WERI-Rb-1 (cell line): ENCODE results near the gene MSH6.
A peak's percentile ranks its signal among the peaks of the same experiment; 100 is the strongest.

Experiments used
- DNase-seq: peaks from one replicate; pipeline ENCODE4 v3.0.0-alpha.2; 2020
- H3K27ac ChIP-seq: fragments of 250-450 bp; sonication (Bioruptor Pico); 2 replicates; pipeline ENCODE4 v1.5.1; 2020; ENCODE audit warnings: mild to moderate bottlenecking, moderate library complexity
- H3K27me3 ChIP-seq: fragments of 250-450 bp; sonication (Bioruptor Pico); 2 replicates; pipeline ENCODE4 v1.5.1; 2021; ENCODE audit warnings: mild to moderate bottlenecking, low read depth, moderate library complexity; ENCODE audit not compliant: insufficient read depth, severe bottlenecking
- H3K36me3 ChIP-seq: fragments of 250-450 bp; sonication (Bioruptor Pico); 2 replicates; pipeline ENCODE4 v1.5.1; 2020; ENCODE audit warnings: mild to moderate bottlenecking, moderate library complexity
- H3K4me3 ChIP-seq: 2 replicates; pipeline ENCODE4 v1.5.1; 2011; ENCODE audit warnings: low read depth, mild to moderate bottlenecking, control low read depth, low read length
- H3K9me3 ChIP-seq: fragments of 250-450 bp; sonication (Bioruptor Pico); 2 replicates; pipeline ENCODE4 v1.5.1; 2021; ENCODE audit warnings: mild to moderate bottlenecking, moderate library complexity; ENCODE audit not compliant: severe bottlenecking
- TF ChIP-seq, protein P1 (sequence below): IDR thresholded peaks from 2 replicates; pipeline ENCODE4 v1.5.1; 2011; ENCODE audit warnings: low read depth, mild to moderate bottlenecking, control low read depth, inconsistent platforms, low read length

Gene MSH6

DNA sequence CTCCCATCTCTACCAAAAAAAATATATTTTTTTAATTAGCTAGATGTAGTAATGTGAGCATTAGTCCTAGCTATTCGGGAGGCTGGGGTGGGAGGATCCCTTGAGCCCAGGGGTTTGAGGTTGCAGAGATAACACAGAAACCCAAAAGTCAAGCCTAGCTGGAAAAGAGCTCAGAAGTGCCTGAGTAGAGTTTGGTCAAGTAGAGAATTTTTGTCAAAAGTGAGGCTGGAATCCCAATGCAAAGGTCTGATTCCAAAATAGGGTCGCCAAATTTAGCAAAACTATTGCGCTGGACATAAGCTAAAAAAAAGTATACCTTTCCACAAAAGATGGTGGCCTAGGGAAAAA, 15.5 kb upstream of the MSH6 start:
- Histone ChIP-seq H3K9me3 (peaks cover 8% of the 10 kb centered on the region), H3K27ac (no peak overlapping the region), H3K4me3 (no peak overlapping the region), H3K27me3 (no peaks in the 10 kb centered on the region), H3K36me3 (no peaks in the 10 kb centered on the region)
- no peak for DNase-seq
- TF ChIP-seq, protein P1, sequence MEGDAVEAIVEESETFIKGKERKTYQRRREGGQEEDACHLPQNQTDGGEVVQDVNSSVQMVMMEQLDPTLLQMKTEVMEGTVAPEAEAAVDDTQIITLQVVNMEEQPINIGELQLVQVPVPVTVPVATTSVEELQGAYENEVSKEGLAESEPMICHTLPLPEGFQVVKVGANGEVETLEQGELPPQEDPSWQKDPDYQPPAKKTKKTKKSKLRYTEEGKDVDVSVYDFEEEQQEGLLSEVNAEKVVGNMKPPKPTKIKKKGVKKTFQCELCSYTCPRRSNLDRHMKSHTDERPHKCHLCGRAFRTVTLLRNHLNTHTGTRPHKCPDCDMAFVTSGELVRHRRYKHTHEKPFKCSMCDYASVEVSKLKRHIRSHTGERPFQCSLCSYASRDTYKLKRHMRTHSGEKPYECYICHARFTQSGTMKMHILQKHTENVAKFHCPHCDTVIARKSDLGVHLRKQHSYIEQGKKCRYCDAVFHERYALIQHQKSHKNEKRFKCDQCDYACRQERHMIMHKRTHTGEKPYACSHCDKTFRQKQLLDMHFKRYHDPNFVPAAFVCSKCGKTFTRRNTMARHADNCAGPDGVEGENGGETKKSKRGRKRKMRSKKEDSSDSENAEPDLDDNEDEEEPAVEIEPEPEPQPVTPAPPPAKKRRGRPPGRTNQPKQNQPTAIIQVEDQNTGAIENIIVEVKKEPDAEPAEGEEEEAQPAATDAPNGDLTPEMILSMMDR = no peak

DNA sequence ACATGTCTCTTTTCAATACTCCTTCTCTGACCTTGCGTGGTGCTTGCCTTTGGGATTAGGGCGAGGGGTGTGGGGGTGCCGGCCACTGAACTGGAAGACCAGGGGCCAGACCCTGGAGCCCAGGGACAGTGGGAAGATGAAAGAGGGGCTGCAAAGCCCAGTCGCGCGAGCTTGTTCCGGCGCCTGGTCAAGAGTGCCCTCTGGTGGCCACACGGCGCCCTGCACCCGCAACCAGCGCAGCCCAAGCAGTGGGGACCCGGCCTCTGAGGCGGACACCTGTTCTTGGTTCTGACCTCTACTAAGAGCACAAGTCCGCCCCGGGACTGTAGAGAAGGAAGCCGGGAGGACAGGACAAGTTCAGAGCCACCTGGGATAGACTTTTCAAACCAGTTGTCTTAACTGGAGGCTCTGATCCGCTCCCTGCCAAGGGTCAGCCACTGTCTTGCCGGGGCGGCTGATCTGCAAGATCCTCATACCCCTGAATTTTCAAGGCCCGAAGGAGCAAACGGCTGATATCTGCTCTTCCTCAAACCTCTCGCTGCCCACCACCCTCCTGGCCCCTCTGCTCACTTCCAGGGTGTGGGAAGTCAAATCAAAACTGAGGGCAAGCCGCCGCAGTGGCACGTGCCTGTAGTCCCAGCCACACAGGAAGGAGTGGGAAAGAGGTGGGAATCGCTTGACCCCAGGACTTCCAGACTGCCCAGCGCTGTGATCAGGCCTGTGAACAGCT, 14.9 kb upstream of the MSH6 start:
- Histone ChIP-seq H3K27me3 (no peaks in the 10 kb centered on the region), H3K36me3 (no peaks in the 10 kb centered on the region), H3K9me3 (peaks cover 8% of the 10 kb centered on the region), H3K27ac (no peak overlapping the region), H3K4me3 (no peak overlapping the region)
- TF ChIP-seq, protein P1 = peak; percentile 100
- DNase-seq = peak; percentile 81

DNA sequence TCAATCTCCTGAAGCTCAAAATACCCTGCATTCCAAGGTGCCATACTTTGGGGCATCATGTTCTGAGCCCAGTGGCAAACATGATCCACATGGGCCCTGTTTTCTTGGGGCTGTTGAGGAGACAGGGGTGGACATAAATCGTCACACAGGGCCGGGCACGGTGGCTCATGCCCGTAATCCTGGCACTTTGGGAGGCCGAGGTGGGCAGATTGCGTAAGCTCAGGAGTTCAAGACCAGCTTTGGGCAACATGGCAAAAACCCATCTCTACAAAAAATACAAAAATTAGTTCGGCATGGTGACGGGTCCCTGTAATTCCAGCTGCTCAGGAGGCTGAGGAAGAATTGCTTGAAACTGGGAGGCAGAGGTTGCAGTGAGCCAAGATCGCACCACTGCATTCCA, 13.6 kb upstream of the MSH6 start:
- TF ChIP-seq, protein P1 = no peak
- DNase-seq = no peak
- Histone ChIP-seq H3K36me3 (no peaks in the 10 kb centered on the region), H3K27ac (no peak overlapping the region), H3K4me3 (no peak overlapping the region), H3K27me3 (no peaks in the 10 kb centered on the region), H3K9me3 (peaks cover 8% of the 10 kb centered on the region)

DNA sequence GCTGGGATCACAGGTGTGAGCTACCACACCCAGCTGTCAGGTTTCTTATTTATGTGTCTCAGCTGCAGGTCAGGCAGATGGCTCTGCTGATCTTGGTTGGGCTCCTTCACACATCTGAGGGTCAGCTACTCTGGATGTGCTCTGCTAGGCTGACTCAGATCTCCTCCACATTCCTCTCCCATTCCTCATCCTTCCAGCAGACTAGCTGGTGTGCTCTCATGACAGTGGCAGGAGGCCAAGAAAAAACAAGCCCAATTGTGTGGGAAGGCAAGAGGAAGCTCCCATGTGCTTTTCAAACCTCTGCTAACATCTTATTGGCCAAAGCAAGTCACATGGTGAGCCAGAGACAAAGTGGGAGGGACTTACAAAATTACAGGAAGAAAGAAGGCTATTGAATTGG, 11.7 kb upstream of the MSH6 start:
- H3K27me3 ChIP-seq = no peaks in the 10 kb centered on the region
- DNase-seq = no peak
- no peak overlapping the region for H3K27ac ChIP-seq
- H3K9me3 ChIP-seq = peaks cover 8% of the 10 kb centered on the region
- no peak overlapping the region for H3K4me3 ChIP-seq
- no peaks in the 10 kb centered on the region for H3K36me3 ChIP-seq
- TF ChIP-seq, protein P1 = no peak

DNA sequence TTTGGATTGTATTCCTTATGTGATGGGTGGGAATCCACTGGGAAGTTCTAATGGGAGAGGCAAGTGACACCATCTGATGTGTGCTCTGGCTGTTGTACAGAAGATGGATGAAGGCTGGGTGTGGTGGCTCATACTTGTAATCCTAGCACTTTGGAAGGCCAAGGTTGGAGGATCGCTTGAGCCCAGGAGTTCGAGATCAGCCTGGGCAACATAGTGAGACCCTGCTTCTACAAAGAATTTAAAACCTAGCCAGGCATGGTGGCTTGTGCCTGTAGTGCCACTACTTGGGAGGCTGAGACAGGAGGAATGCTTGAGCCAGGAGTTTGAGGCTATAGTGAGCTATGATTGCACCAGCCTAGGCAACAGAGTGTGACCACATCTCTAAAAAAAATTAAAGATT, 10.6 kb upstream of the MSH6 start:
- Histone ChIP-seq H3K9me3 (peaks cover 8% of the 10 kb centered on the region), H3K27ac (no peak overlapping the region), H3K4me3 (no peak overlapping the region), H3K27me3 (no peaks in the 10 kb centered on the region), H3K36me3 (no peaks in the 10 kb centered on the region)
- DNase-seq = no peak
- TF ChIP-seq, protein P1 = no peak

DNA sequence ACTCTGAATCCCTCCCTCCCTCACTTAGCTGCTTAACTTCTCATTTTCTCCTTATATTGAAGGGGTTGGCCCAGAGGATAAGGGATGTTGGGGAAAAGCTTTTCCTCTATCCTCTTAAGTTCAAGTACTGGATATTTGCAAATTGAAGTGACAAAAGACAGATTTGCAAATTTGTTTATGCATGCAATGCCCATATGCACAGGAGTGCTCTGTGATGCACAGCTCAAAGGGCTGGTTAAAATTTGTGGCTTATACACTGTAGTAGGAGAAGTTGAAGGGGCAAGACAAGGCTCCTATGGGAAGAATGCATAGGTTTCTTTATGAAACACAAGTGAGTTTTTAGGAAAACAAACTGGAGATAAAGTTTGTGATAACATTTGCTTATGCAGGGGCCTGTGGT, 8.4 kb upstream of the MSH6 start:
- Histone ChIP-seq H3K9me3 (peaks cover 8% of the 10 kb centered on the region), H3K4me3 (no peak overlapping the region), H3K27ac (no peak overlapping the region), H3K27me3 (no peaks in the 10 kb centered on the region), H3K36me3 (no peaks in the 10 kb centered on the region)
- no peak for DNase-seq
- TF ChIP-seq, protein P1 = no peak
